Activated naive CD4-positive, alpha-beta T cell treated with anti-CD3 and anti-CD28 coated beads, Interleukin-2, amount 50 U/mL, for 72 hours (primary cell): Measurements from ENCODE around the gene SLAMF8. TPM values are rescaled to one million over a fixed set of nuclear protein-coding genes. Genes with fewer than 3 reads are reported as not detected.
A peak's percentile ranks its signal among the peaks of the same experiment; 100 is the strongest.

Source experiments
- ATAC-seq, 2 donors: fragments of 150-1000 bp; cut with Tn5 transposase; 2 replicates each; pipeline ENCODE4 v1.10.0; 2021; ENCODE audit warnings: mild to moderate bottlenecking in 2 of 2, moderate library complexity in 2 of 2
- DNase-seq, 2 donors: peaks; one replicate each; pipeline ENCODE4 v3.0.0; 2021 to 2022; ENCODE audit warnings: low spot score in 2 of 2
- H3K27ac Mint-ChIP-seq, 2 donors: one replicate each; pipeline ENCODE4 v1.8.0; 2022; ENCODE audit warnings: mild to moderate bottlenecking in 2 of 2, mixed read lengths in 2 of 2
- H3K36me3 Mint-ChIP-seq, 2 donors: one replicate each; pipeline ENCODE4 v1.8.0; 2022; ENCODE audit warnings: mixed read lengths in 2 of 2
- H3K9me3 Mint-ChIP-seq, 2 donors: one replicate each; pipeline ENCODE4 v1.8.0; 2022; ENCODE audit warnings: mixed read lengths in 2 of 2
- total RNA-seq, 2 donors: library from RNA; stranded (reverse); gene quantifications; one replicate each; pipeline ENCODE4 v1.2.3, GENCODE V29; 2022

The SLAMF8 gene
- under 1 TPM in 1 of 2 donors, not detected in 1; 0.21 TPM for total RNA-seq

DNA sequence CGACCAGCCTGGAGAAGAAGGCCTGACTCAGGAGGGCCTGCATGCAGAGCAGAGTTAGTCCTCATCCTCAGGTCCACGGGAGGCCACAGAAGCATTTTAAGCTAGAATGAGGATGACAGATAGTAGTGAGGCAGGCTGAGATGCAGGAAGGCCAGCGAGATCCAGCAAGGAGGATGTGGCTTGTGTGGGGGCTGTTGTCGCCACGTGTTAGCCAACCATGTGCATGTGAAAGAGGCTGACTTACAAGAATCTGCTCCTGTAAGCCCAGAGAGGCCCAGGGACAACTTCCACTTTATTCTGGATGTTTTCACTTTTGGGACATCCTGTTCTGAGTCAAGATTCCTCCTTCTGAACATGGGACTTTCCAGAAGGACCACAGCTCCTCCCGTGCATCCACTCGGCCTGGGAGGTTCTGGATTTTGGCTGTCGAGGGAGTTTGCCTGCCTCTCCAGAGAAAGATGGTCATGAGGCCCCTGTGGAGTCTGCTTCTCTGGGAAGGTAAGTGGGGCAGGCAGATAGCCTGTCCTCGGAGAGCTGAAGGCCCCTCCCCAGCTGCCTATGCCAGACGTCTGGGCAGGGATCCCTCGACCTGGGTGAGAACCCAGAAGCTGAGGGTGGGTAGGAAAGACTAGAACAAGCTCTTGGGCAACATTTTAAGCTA is at the start of gene SLAMF8:
Gene SLAMF8 (plus strand): TSS at position 433 of the 661 bp plus-strand sequence. CDS start 26 bp downstream, at position 459.
- Mint-ChIP-seq H3K36me3 (peaks cover 0 to 16% of the 10 kb centered on the region in 2 donors), H3K9me3 (peaks cover 0 to 5% of the 10 kb centered on the region in 2 donors), H3K27ac (peak within 1 kb of the TSS; percentile 77 to 87)
- ATAC-seq (peak; percentile 71 to 86), DNase-seq (peak in 1 of 2 donors; percentile 67)

DNA sequence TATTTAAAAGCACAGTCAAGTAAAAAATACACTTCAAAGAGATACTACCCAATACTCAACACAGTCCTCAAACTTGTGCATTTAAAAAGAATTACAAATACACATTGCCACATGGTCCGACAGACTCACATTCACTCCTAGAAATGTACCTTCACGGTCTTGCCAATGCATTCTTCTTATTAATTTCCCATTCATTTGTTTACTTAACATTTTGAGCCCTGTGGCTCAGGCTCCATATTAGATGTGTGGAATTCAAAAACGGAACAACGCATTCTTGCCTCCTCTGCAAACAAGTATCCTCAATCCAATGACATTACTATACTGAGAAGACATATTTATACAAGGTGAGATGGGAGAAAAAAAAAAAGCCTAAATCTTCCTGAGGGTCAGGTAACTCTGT is 48.4 kb upstream of the SLAMF8 start:
- ATAC-seq: no peak
- Mint-ChIP-seq H3K36me3 (no peaks in the 10 kb centered on the region), H3K27ac (no peak overlapping the region), H3K9me3 (no peaks in the 10 kb centered on the region)
- DNase-seq: no peak

DNA sequence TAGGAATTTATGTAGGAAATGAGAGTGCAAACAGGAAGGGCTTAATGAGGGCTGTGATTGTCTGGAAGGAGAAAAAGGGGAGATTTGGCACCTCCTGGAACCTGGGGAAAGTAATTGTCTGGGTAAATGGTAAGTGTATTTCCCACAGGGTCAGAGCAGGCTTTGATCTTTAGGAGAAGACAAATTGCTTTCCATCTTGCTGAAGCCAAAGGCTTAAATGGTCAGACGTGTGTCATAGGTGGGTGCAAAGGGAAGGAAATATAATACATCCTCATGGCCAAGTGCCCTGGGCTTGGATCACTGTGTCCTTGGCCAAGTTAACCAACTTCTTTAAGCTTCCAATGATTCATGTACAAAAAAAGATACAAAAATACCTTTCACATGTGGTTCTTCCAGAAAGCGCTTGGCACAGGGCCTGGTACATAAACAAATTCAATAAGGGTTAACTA is 47.2 kb upstream of the SLAMF8 start:
- no peaks in the 10 kb centered on the region for H3K36me3 Mint-ChIP-seq
- no peak for DNase-seq
- no peak for ATAC-seq
- peak overlapping the region in 1 of 2 donors; percentile 67 for H3K27ac Mint-ChIP-seq
- H3K9me3 Mint-ChIP-seq: no peaks in the 10 kb centered on the region

DNA sequence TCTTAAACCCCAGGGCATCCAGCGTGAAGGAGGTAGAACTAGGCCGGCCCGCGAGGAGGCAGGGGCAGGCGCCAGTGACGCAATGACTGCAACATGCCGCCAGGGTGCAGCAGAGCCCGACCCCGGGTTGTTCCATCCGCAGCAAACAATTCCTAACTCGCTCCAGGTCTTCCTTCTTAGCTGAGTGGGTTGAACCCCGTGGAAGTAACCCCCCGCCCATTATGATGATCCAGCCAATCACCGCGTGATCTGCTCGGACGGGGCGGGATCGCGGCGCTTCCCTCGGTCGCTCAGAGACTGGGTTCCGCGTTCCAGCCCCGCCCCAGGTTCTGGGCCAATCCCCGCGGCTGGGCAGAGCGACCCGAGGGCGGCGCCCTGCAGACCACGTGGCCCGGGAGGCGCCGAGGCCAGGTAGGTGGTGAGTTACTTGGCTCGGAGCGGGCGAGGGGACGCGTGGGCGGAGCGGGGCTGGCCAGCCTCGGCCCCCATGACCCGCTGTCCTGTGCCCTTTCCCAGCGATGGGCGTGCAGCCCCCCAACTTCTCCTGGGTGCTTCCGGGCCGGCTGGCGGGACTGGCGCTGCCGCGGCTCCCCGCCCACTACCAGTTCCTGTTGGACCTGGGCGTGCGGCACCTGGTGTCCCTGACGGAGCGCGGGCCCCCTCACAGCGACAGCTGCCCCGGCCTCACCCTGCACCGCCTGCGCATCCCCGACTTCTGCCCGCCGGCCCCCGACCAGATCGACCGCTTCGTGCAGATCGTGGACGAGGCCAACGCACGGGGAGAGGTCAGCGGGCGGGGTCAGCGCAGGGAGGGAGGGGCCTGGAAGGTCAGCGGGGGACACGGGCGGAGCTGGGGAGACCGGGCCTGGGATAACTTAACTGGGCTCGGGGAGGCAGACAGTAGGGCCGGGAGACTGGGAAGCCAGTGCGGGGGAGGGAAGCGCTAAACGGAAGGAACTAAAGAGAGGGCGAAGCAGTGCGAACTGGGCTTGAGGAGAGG is 45.8 kb upstream of the SLAMF8 start, which contains the start of gene DUSP23:
Gene DUSP23 (plus strand): TSS at position 380 of the 1,000 bp plus-strand sequence. CDS start 139 bp downstream, at position 519.
- Mint-ChIP-seq H3K36me3 (no peaks in the 10 kb centered on the region), H3K27ac (peak within 1 kb of the TSS in 1 of 2 donors; percentile 67), H3K9me3 (no peaks in the 10 kb centered on the region)
- peak; percentile 96 to 97 for DNase-seq
- ATAC-seq: peak; percentile 98

DNA sequence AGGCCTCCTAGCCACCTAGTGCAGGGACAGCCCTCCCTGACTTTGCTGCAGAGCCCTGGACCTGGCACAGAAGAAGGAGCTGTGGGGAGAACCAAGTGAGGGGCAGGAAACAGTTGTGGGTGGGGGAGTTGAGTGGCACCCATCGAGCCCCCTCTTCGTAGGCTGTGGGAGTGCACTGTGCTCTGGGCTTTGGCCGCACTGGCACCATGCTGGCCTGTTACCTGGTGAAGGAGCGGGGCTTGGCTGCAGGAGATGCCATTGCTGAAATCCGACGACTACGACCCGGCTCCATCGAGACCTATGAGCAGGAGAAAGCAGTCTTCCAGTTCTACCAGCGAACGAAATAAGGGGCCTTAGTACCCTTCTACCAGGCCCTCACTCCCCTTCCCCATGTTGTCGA is 44.7 kb upstream of the SLAMF8 start:
- no peaks in the 10 kb centered on the region for H3K9me3 Mint-ChIP-seq
- no peaks in the 10 kb centered on the region for H3K36me3 Mint-ChIP-seq
- ATAC-seq (no peak), DNase-seq (no peak)
- H3K27ac Mint-ChIP-seq: no peak overlapping the region

DNA sequence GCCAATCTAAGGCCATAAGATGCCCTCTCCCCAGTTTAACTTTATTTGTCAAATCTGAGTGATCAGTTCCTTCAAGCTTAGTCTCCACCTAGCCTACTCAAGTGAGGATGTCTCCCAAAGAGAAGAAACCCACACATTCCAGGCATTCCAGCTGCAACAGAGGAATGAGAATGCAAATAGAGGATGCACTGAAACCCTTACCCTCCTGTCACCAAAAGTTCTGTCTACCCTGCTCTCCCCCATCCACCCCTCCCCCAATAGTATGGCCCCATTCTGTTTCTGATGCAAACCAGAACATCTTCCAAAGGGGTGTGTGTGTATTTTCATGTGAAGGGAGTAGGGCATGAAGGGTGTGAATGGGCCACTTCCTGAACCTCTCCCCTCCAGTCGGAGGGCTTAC is 42.9 kb upstream of the SLAMF8 start:
- H3K27ac Mint-ChIP-seq: no peak overlapping the region
- DNase-seq (no peak), ATAC-seq (no peak)
- H3K36me3 Mint-ChIP-seq: no peaks in the 10 kb centered on the region
- H3K9me3 Mint-ChIP-seq: no peaks in the 10 kb centered on the region

DNA sequence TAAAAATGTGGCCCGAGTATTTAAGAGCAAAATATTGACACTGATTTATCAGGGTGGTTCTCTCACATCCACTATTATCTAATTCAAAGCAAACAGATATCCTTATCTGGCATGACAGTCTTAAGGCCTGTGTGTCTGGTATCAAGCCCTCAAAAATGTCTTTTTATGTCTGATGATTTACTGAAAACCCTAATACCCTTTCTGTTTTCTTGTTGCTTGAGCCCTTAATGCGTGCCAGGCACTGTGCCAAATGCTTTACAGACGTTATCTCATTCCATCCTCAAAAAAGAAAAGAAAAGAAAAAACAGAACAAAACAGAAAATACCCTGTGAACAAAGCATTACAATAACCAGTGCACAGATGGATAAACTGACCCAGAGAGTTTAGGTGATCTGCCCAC is 40.2 kb upstream of the SLAMF8 start:
- DNase-seq: no peak
- Mint-ChIP-seq H3K27ac (no peak overlapping the region), H3K9me3 (no peaks in the 10 kb centered on the region), H3K36me3 (no peaks in the 10 kb centered on the region)
- no peak for ATAC-seq

DNA sequence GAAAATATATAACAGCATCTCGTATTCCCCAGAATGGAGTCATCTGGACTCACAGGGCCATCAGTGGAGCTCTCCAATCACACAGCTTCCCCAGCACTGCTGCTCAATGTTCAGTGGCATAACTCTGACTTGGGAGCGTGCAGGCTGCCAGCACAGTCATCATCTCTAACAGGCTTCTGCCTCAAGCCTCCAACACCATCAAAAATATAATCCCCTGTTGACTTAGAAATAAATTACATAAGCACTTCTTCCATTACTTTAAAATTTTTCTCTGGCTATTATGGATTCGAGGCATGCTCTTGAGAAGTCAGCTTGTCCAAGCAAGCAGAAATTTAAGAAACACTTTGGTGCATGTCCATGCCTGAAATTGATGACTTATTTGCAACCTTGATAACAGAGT is 39.7 kb upstream of the SLAMF8 start:
- Mint-ChIP-seq H3K27ac (no peak overlapping the region), H3K9me3 (no peaks in the 10 kb centered on the region), H3K36me3 (no peaks in the 10 kb centered on the region)
- DNase-seq (no peak), ATAC-seq (no peak)

DNA sequence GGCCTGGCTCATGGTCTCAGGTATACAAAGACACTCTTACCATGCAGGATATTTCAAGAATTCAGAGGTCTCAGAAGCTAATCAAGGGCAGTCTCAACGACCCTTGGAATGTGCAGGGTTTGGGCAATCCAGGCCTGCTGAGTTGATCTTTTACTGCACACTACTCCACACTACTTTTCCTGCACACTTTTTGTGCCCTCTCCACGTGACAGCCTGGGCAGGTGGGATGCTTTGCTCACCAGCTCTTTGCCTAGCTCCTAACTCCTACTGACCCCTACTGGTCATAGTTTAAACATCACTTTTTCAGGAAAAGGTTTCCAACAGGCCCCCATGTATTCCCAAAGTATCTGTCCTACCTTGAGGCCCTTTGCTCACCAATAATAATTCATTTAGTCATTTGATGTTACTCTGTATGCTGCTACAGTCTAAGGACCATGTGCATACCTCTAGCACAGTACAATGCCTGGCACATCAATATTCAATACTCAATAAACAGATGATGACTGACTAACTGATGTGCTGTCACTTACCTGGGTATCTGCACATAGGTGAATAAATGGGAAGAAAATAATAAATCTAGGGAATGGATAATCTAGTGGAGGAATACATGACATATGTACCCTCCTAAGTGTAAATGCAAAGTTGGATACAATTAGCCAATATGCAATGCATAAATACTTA is 36.3 kb upstream of the SLAMF8 start:
- Mint-ChIP-seq H3K36me3 (no peaks in the 10 kb centered on the region), H3K27ac (no peak overlapping the region)
- no peak for DNase-seq

DNA sequence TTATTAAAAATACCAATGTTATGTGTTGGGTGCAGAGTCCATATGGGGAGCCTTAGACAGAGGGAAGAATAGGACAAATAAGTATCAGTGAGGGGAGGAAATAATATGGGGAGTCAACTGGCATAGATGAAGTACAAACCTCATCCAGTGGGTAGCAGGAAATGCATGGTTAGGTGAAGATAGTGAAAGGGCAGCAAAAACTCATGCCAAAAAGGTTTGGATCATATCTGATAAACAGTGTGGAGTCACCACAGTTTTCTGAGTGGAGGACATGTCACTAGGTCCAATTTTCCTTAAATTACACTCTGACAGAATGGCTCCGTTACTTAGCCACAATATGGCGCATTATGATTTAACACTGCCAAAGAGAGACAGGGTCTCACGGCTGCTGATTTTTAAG is 35.6 kb upstream of the SLAMF8 start:
- DNase-seq: no peak
- Mint-ChIP-seq H3K27ac (no peak overlapping the region), H3K36me3 (no peaks in the 10 kb centered on the region), H3K9me3 (no peaks in the 10 kb centered on the region)
- no peak for ATAC-seq

More for the DNA sequence above, 36.3 kb upstream of the SLAMF8 start:
- no peaks in the 10 kb centered on the region for H3K9me3 Mint-ChIP-seq
- peak; percentile 24 to 38 for ATAC-seq

DNA sequence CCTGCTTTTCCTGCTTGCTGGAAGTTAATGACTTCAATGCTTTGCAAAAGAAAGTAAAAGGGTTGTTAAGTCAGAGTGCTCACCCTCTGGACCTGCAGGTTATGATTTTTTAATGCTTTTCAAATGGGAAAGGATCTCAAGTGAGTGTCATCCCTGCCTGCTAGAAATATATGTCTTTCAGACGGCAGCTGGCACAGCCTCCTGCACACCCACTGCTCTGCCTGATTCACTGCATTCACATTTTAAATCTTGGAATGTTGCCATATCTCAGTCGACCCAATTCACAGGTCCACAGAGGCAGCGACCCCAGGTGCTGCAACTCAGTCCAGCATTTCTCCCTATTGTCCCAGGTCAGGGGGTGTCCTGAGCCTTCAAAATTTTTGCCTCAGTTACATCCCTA is 35.2 kb upstream of the SLAMF8 start:
- no peak for DNase-seq
- Mint-ChIP-seq H3K36me3 (no peaks in the 10 kb centered on the region), H3K9me3 (no peaks in the 10 kb centered on the region), H3K27ac (no peak overlapping the region)
- no peak for ATAC-seq

DNA sequence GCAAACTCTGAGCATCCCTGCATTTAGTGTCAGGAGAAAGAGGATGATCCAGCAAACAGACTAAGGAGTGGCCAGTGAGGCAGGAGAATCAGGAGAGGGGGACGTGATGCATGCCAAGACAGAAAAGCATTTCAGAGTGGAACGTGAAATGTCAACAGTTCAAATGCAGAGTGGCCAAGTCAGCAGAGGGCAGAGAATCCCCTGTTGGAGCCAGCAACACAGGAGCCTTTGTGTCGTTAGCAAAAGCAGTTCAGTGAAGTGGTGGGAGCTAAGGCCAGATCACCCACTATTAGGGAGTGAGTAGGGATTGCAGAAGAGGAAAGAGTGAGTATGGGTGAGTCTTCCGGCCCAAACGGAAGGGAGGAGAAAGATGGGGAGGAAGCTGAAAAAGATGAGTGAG is 31.1 kb upstream of the SLAMF8 start:
- Mint-ChIP-seq H3K27ac (no peak overlapping the region), H3K9me3 (no peaks in the 10 kb centered on the region), H3K36me3 (no peaks in the 10 kb centered on the region)
- DNase-seq (no peak), ATAC-seq (no peak)

DNA sequence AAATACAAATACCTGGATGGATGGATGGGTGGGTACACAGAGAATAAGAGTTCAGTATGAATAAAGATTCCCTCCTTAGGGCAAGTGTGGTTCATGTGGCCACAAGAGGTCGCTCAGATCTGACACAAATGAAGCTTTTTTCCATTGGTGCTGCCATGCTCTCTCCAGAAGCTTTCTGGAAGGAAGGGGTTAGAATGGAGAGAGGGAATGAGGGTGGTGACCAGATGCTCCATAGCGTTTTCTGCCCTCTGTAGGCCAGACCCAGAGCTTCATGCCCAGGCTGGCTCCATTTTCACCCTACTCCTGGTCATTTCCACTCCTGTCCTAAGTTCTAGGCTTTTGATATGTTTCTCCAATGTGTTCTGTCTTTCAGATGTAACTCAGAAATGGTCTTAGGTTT is 27.8 kb upstream of the SLAMF8 start:
- Mint-ChIP-seq H3K27ac (no peak overlapping the region), H3K36me3 (no peaks in the 10 kb centered on the region), H3K9me3 (no peaks in the 10 kb centered on the region)
- ATAC-seq (peak; percentile 65 to 71), DNase-seq (peak in 1 of 2 donors; percentile 42)

DNA sequence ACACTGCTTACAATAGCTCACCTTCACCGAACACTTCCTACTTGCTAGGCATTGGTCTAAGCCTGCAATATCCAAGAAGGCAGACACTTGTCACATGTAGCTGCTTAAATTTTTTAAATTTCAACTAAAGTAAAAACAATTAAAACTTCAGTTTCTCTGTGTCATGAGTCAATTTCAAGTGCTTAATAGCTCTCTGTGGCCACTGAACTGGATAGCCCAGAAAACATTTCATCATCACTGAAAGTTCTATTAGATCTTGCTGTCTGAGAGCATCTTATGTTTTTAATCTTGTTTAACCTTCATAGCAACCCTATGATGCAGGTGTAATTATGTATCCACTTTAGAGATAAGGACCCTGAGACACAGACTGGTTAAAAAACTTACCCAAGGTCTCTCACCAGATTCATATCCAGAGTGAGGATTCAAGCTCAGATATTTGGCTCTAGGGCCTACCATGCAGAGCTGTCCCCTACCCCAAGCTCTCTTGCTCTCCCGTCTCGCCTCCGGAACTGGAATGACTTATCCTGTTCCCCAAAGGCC is 27.2 kb upstream of the SLAMF8 start:
- DNase-seq: no peak
- H3K27ac Mint-ChIP-seq: peak overlapping the region in 1 of 2 donors; percentile 31
- no peak for ATAC-seq
- H3K36me3 Mint-ChIP-seq: no peaks in the 10 kb centered on the region
- no peaks in the 10 kb centered on the region for H3K9me3 Mint-ChIP-seq

DNA sequence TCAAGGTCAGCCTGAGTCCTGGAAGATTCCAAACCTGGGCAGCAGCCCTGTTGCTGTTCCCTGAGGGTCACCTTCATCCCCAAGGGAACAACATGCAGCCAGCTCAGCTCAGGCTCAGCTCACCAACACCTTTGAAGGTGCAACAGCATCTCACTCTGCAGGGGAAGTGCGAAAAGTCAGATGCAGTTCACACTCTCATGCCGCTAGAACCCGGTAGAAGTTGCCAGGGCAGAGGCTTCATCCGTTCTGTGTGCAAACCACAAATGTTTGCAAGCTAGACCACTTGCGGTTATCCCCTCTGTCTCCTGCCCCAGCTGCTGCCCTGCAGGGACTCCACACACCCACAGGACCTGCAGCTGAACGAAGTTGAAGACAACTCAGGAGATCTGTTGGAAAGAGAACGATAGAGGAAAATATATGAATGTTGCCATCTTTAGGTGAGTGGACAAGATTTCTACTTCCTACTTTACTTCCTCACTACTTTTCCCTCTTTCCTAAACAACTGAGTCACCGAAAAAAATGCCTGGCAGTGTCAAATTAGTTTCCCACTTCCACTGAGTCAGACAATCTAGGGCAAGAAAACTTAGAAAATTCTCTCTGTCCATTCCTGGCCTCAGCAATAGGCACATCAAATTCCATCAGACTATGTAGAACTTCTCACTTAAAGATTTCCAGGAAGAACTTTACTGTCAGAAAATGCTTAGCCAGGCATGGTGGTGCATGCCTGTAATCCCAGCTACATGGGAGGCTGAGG is 26.3 kb upstream of the SLAMF8 start:
- Mint-ChIP-seq H3K27ac (peak overlapping the region in 1 of 2 donors; percentile 31), H3K9me3 (no peaks in the 10 kb centered on the region), H3K36me3 (no peaks in the 10 kb centered on the region)
- ATAC-seq (peak; percentile 44 to 57), DNase-seq (no peak)

DNA sequence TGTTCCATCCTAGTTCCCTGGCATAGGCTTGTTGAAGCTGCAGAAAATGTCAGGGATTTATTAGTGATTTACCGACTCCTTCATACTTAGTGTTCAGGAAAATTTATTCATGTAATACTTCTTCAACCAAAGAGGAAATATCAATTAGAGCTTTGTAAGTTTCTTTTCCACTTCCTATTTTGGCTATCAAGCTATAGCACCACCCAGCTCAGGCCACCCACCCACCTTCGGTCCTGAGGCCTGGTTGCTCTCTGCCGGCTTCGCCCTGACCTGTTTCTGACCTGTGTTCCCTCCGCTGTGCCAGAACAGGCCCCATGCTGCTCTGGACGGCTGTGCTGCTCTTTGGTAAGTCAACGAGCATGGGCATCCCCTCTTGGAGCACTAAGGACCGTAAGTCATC is 24.6 kb upstream of the SLAMF8 start, which contains the start of gene FCRL6:
Gene FCRL6 (plus strand): TSS at position 250 of the 400 bp plus-strand sequence. CDS start 65 bp downstream, at position 315.
- no peak for ATAC-seq
- H3K27ac Mint-ChIP-seq: no peak within 1 kb of the TSS
- no peaks in the 10 kb centered on the region for H3K9me3 Mint-ChIP-seq
- H3K36me3 Mint-ChIP-seq: no peaks in the 10 kb centered on the region
- no peak for DNase-seq
